NCI-H2171 (cell line): ENCODE data around the gene APC2.
"Not testable (repeated sequence)": the region's sequence is repeated elsewhere in the genome, so short reads cannot be mapped to it uniquely, and the experiment has no call there.

Experiments used
- DNase-seq: peaks from one replicate; lab custom pipeline; 2025; lab: John Stamatoyannopoulos, UW

Gene APC2

GRCh38 chr19:1496714-1497577 lies 47.0 kb downstream of the APC2 start:
- no peak for DNase-seq

GRCh38 chr19:1497578-1498235 lies 47.8 kb downstream of the APC2 start:
- no peak for DNase-seq

DNA sequence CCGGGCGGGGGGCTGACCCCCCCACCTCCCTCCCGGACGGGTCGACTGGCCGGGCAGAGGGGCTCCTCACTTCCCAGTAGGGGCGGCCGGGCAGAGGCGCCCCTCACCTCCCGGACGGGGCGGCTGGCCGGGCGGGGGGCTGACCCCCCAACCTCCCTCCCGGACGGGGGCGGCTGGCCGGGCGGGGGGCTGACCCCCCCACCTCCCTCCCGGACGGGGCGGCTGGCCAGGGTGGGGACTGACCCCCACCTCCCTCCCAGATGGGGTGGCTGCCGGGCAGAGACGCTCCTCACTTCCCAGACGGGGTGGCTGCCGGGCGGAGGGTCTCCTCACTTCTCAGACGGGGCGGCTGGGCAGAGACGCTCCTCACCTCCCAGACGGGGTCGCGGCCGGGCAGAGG lies 49.3 kb downstream of the APC2 start:
- not testable (repeated sequence) for DNase-seq

- DNase-seq: no peak
Measured at GRCh38 chr19:1501200-1501595, 51.3 kb downstream of the APC2 start.

DNA sequence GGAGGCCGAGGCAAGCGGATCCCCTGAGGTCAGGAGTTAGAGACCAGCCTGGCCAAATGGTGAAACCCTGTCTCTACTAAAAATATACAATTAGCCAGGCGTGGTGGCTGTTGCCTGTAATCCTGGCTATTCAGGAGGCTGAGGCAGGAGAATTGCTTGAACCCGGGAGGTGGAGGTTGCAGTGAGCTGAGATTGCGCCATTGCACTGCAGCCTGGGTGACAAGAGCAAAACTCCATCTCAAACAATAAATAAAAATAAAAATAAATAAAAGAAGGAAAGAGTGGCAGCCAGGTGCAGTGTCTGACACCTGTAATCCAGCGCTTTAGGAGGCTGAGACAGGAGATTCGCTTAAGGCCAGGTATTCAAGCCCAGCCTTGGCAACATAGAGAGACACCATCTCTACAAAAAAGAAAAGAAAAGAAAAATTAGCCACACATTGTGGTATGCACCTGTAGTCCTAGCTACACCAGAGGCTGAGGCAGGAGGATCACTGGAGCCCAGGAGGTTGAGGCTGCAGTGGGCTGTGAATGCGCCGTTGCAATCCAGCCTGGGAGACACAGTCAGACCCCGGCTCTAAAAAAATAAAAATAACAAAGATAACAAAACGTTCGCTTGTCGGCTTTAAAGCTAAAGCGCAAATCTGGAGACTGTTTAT lies 52.6 kb downstream of the APC2 start:
- no peak for DNase-seq

DNA sequence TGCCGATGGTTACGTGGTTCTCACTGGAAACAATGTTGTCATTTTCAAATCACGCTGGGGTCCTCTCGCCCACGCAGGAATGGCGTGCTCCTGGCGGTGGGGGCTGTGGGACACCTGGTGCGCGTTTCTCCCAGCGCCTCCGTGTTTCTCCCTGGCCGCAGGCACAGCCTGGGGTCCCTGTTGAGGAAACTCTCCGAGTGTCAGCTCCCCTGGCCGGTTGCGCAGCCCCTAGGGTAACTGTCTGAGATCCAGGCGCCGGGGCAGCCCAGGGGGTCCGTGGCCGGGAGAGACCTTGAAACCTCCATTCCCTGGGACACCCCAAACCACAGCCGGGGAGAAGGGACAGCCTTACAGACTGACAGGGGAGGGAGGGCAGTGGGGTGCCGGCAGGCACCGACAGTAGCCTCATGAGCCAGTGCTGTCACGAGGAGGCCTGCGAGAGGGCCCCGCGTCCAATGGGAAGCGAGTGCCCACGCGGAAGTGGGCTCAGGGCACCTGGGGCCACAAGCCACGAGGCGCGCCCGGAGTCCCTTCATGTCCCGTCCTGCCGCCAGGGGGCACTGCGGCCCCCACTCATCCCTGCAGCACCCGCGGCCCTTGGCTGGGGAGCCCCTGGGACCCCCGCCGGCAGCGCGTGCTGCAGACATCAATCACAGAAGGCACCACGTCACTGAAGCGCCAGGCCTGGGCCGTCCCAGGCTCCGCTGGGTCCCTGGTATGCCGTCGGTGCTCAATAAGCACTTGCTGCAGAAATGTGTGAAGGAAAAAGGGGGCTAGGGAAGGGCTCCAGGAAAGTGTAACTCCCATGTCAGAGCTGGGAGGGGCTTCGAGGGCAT lies 53.4 kb downstream of the APC2 start:
- DNase-seq: no peak

- no peak for DNase-seq
Measured at GRCh38 chr19:1503925-1504773, 54.2 kb downstream of the APC2 start.

DNA sequence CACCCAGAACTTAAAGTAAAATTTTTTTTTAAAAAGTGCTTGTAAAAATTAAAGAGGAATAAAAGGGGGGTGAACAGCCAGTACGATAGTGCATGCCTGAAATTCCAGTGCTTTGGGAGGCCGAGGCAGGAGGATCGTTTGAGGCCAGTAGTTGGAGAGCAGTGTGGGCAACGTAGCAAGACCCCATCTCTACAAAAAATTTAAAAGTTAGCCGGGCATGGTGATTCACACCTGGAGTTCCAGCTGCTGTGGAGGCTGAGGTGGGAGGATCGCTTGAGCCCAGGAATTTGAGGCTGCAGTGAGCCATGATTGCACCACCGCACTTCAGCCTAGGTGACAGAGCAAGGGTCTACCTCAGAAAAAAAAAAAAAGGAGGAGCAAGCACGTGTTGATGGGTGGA lies 55.1 kb downstream of the APC2 start:
- DNase-seq: no peak

- DNase-seq: no peak
Measured at GRCh38 chr19:1505991-1506881, 56.3 kb downstream of the APC2 start.

- no peak for DNase-seq
Measured at GRCh38 chr19:1507192-1507660, 57.3 kb downstream of the APC2 start.

DNA sequence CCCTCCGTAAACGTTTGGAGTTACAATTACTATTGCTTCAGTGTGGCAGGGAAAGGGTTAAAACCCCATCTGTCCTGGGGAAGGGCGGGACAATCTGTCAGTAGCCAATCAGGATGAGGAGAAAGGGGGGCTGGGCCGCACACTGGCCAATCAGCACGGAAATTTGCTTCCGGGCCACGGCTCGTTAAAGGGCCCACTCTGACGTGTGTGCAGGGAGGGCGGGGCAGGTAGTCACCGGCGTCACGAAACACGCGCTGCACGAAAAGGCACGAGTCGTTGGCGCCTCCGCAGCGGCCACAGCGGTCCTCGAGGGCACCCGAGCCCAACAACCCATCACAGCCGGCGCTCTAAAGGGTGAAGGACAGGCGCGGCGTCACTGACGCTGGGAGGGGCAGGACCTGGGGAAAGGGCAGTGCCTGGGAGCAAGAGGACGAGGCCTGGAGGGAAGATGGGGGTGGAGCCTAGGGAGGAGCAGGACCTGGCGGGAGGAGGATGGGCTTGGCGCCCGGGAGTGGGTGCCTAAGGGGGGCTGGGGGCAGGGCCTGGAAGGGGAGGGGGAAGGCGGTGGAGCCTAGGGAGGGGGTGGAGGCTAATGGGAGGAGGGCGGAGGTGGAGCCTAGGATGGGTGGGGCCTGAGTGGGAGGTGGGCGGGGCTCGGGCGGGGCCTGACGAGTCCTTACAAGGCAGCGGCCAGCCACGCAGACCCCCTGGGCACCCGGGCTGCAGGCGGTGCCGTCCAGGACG lies 58.0 kb downstream of the APC2 start:
- DNase-seq: peak; percentile 97

GRCh38 chr19:1508507-1508856 lies 58.6 kb downstream of the APC2 start:
- DNase-seq: no peak

DNA sequence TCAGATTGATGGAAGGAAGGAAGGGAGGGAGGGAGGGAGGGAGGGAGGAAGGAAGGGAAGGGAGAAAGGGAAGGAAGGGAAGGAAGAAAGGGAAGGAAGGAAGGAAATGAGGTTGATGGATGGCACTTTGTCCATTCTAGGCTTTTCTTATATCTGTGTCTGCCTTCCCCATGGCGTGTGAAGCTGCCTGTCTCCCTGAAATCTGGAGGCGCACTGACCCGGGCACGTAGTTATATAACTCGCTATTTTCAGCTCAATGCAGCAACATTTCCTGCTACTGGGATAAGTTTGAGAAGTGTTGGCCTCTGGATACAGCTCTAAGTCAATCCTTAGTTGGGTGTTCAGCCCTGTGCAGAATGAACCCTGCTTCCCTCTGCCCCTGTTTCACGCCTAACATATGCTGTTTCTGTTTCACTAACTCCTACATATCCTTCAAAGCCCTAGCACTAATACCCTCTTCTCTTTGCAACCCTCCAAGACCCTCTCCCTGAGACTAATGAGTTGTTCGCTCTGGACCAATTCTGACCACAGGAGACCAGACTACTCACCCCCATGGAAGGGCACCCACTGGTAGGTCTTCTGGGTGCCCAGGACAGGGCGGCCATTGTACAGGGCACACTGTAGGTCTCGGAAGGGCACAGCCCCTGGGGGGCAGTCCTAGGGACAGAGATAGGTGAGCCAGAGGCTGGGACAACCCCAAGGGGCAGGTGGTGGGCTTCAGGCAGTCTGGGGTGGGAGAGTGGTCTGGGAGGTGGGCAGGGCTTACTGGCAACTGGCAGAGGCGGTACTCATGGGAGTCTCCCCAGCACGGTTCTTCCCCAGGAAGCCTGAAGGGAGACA lies 59.9 kb downstream of the APC2 start:
- no peak for DNase-seq

DNA sequence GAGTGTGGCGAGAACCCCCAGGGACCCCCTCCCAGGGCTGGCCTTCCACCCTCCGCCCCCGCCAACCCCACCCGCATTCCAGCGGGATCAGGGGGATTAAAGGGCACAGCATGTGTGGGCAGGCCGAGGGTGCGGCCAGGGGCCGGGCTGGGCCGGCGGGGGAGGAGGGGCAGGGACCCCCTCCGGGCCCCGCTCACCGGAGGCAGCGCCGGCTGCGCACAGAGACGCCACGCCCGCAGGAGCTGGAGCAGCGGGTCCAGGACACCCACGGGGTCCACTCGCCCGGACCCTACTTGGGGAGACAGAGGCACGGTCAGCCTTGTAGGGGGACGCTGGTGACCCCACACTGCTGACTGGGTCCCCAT lies 60.5 kb downstream of the APC2 start:
- DNase-seq: no peak

- DNase-seq: no peak
Measured at GRCh38 chr19:1510807-1511206, 60.9 kb downstream of the APC2 start.

- no peak for DNase-seq
Measured at GRCh38 chr19:1511318-1512317, 61.7 kb downstream of the APC2 start.
